HepG2 (cell line): ENCODE data around the gene XIAP. TPM values are rescaled to one million over a fixed set of nuclear protein-coding genes. Genes with fewer than 3 reads are reported as not detected.
A peak's percentile ranks its signal among the peaks of the same experiment; 100 is the strongest.

Source experiments
- ATAC-seq: fragments of 200-7000 bp; cut with Tn5 transposase; 3 replicates; pipeline ENCODE4 v1.9.1; 2020; ENCODE audit warnings: mild to moderate bottlenecking, moderate library complexity
- BruUV-seq: library from RNA; stranded (reverse); fragments of 400-500 nt; replicated peaks from 2 replicates; lab custom pipeline; 2021; lab: Mats Ljungman, UMichigan
- CTCF ChIA-PET: fragments of 300-600 bp; formaldehyde crosslinking; extraction: SDS; loops from one replicate; lab custom pipeline; 2021; ENCODE audit warnings: low total read pairs, inconsistent platforms, low intra/inter-chr PET ratio; lab: Yijun Ruan, JAX
- POLR2A ChIA-PET: fragments of 350-600 bp; sonication (Branson Sonifier 250); formaldehyde crosslinking; loops from one replicate; lab custom pipeline; 2020; ENCODE audit warnings: antibody characterized with exemption, inconsistent platforms; lab: Yijun Ruan, JAX
- DNase-seq: peaks from one replicate; pipeline ENCODE4 v3.0.0-alpha.2; 2015; ENCODE audit warnings: low spot score
- FAIRE-seq: peaks from 3 replicates; lab custom pipeline; 2011; peaks lifted over from hg19 to GRCh38; lab: Jason Lieb, UNC
- H2AFZ ChIP-seq: one replicate; pipeline ENCODE4 v1.6.1; 2011; ENCODE audit warnings: low read length, inconsistent platforms
- H3K27ac ChIP-seq: fragments of 300-600 bp; 3 replicates; pipeline ENCODE4 v1.8.0; 2011; ENCODE audit warnings: mixed run types, mild to moderate bottlenecking, mixed read lengths, low read length, inconsistent platforms; ENCODE audit not compliant: insufficient read depth; ENCODE audit errors: extremely low read length
- H3K27me3 ChIP-seq, 2 experiments: fragments of 200-600 bp in 1 of 2; 2 replicates in 1 of 2; 3 replicates in 1 of 2; pipeline versions ENCODE4 v1.6.0 to v1.8.0; 2011; ENCODE audit warnings: low read length in 2 of 2, mild to moderate bottlenecking in 2 of 2, moderate library complexity in 2 of 2, inconsistent platforms in 1 of 2; ENCODE audit not compliant: insufficient read depth in 2 of 2, control insufficient read depth in 1 of 2
- H3K36me3 ChIP-seq, 2 experiments: fragments of 200-600 bp in 1 of 2; replicated peaks in 1 of 2; 2 replicates in 1 of 2; 3 replicates in 1 of 2; pipeline versions ENCODE4 v1.5.1 to v1.8.0; 2011; ENCODE audit warnings: low read length in 2 of 2, inconsistent platforms in 1 of 2; ENCODE audit not compliant: insufficient read depth in 2 of 2, control insufficient read depth in 1 of 2
- H3K4me1 ChIP-seq: 2 replicates; pipeline ENCODE4 v1.5.1; 2012; ENCODE audit warnings: low read length, inconsistent platforms; ENCODE audit not compliant: insufficient read depth
- H3K4me2 ChIP-seq: 2 replicates; pipeline ENCODE4 v1.6.0; 2011; ENCODE audit warnings: low read depth, low read length, inconsistent platforms
- H3K4me3 ChIP-seq, 3 experiments: fragments of 200-600 bp in 1 of 3; sonication (generic), shearing (Covaris generic) in 1 of 3; replicated peaks in 1 of 3; 2 replicates each; pipeline ENCODE4 v1.5.1; 2011 to 2016; ENCODE audit warnings: low read length in 3 of 3, inconsistent platforms in 2 of 3, low read depth in 2 of 3, mild to moderate bottlenecking in 2 of 3, control low read depth in 1 of 3, mixed read lengths in 1 of 3; ENCODE audit not compliant: insufficient read depth in 1 of 3
- H3K79me2 ChIP-seq: one replicate; pipeline ENCODE4 v1.6.1; 2011; ENCODE audit warnings: low read length, inconsistent platforms; ENCODE audit not compliant: insufficient read depth
- H3K9ac ChIP-seq: 2 replicates; pipeline ENCODE4 v1.6.0; 2011; ENCODE audit warnings: mild to moderate bottlenecking, low read depth, low read length, inconsistent platforms; ENCODE audit not compliant: insufficient read depth
- H3K9me3 ChIP-seq: 2 replicates; pipeline ENCODE4 v1.5.1; 2012; ENCODE audit warnings: mild to moderate bottlenecking, low read length
- H4K20me1 ChIP-seq: 2 replicates; pipeline ENCODE4 v1.6.0; 2011; ENCODE audit warnings: inconsistent platforms, mild to moderate bottlenecking, low read length, moderate library complexity; ENCODE audit not compliant: insufficient read depth
- CTCF ChIP-seq: sonication (generic); formaldehyde crosslinking; IDR thresholded peaks from 2 replicates; pipeline ENCODE4 v1.5.0; 2020; ENCODE audit warnings: mild to moderate bottlenecking, missing genetic modification reagents, moderate library complexity
- HDAC1 ChIP-seq: sonication (generic); formaldehyde crosslinking; IDR thresholded peaks from 2 replicates; pipeline ENCODE4 v1.5.1; 2020; ENCODE audit warnings: mild to moderate bottlenecking, missing genetic modification reagents
- HNF4G ChIP-seq, 2 experiments: sonication (generic) in 1 of 2; formaldehyde crosslinking in 1 of 2; IDR thresholded peaks; 2 replicates each; pipeline versions ENCODE4 v1.4.0 to v1.6.1; 2011 to 2020; ENCODE audit warnings: borderline replicate concordance in 2 of 2, low read depth in 2 of 2, mild to moderate bottlenecking in 2 of 2, low read length in 1 of 2, missing genetic modification reagents in 1 of 2, moderate library complexity in 1 of 2
- KMT2A ChIP-seq: sonication (generic); formaldehyde crosslinking; IDR thresholded peaks from 2 replicates; pipeline ENCODE4 v1.4.0; 2020; ENCODE audit warnings: missing genetic modification reagents
- POLR2G ChIP-seq: fragments of 200-400 bp; formaldehyde crosslinking; IDR thresholded peaks from 2 replicates; pipeline ENCODE4 v1.6.1; 2018; ENCODE audit warnings: mild to moderate bottlenecking, low read depth, low read length, moderate library complexity
- RBFOX2 ChIP-seq: fragments of 200-400 bp; formaldehyde crosslinking; IDR thresholded peaks from 2 replicates; pipeline ENCODE4 v1.6.1; 2017; ENCODE audit warnings: low read depth, mild to moderate bottlenecking, low read length
- XBP1 ChIP-seq: sonication (generic); formaldehyde crosslinking; IDR thresholded peaks from 2 replicates; pipeline ENCODE4 v1.5.0; 2020; ENCODE audit warnings: missing genetic modification reagents
- ZFP36L2 ChIP-seq: sonication (generic); formaldehyde crosslinking; IDR thresholded peaks from 2 replicates; pipeline ENCODE4 v1.4.0; 2020; ENCODE audit warnings: missing genetic modification reagents
- ZNF225 ChIP-seq: sonication (generic); formaldehyde crosslinking; IDR thresholded peaks from 2 replicates; pipeline ENCODE4 v1.4.0; 2020; ENCODE audit warnings: mild to moderate bottlenecking, missing genetic modification reagents
- ZNF460 ChIP-seq: sonication (generic); formaldehyde crosslinking; IDR thresholded peaks from 2 replicates; pipeline ENCODE4 v1.5.1; 2020; ENCODE audit warnings: missing genetic modification reagents, mild to moderate bottlenecking, borderline replicate concordance
- ZNF761 ChIP-seq: sonication (generic); formaldehyde crosslinking; conservative IDR thresholded peaks from 2 replicates; pipeline ENCODE4 v1.4.0; 2020; ENCODE audit warnings: mild to moderate bottlenecking, missing genetic modification reagents
- WGBS: methylation state at CpG from one replicate; pipeline ENCODE4 v1.1.6; 2017; ENCODE audit warnings: low lambda C conversion rate; 5-methylcytosine and 5-hydroxymethylcytosine counted together
- in situ Hi-C: cut with HindIII; loops from 2 replicates; pipeline ENCODE4 v1.10.0; 2017; ENCODE audit warnings: low pct_unique_long_range_greater_than_20kb; ENCODE audit not compliant: extremely low pct_ligation_motif_present
- intact Hi-C: fragments of 100-400 bp; cut with micrococcal nuclease; formaldehyde crosslinking; loops from one replicate; pipeline ENCODE4 v1.10.0; 2022; ENCODE audit not compliant: unreplicated experiment
- polyA plus RNA-seq, 8 experiments: library from polyadenylated mRNA; depleted of rRNA in 3 of 8; stranded (reverse) in 7 of 8; unstranded in 1 of 8; fragments of >200 nt; fragmentation: Illumina TruSeq in 4 of 8; extraction: Trizol in 4 of 8; gene quantifications; 2 replicates each; pipeline versions ENCODE4 v1.2.1 to v1.2.3, GENCODE V29; 2011 to 2016; ENCODE audit warnings: low read depth in 4 of 8, missing spikeins in 1 of 8, mixed read lengths in 1 of 8; ENCODE audit not compliant: insufficient read depth in 1 of 8
- total RNA-seq, 5 experiments: library from RNA; depleted of rRNA; stranded (reverse); fragments of >200 nt; fragmentation: Illumina TruSeq; extraction: Trizol; gene quantifications; 2 replicates each; pipeline ENCODE4 v1.2.3, GENCODE V29; 2016; ENCODE audit warnings: low read depth in 1 of 5
- TF ChIP-seq, protein P1 (sequence below): sonication (generic); formaldehyde crosslinking; IDR thresholded peaks from 2 replicates; pipeline ENCODE4 v1.4.0; 2020; ENCODE audit warnings: missing genetic modification reagents

XIAP gene
- total and polyA plus RNA-seq, 2 of the 13 experiments (the other 11 are each of a cell fraction or from before 2014, with no cell fraction given): 12.9 to 29.5 TPM

GRCh38 chrX:123960956-123961267 lies 101.1 kb downstream of the XIAP start:
- Histone ChIP-seq H3K27me3 (no peaks in the 10 kb centered on the region; a peak in 1 of 5 replicates), H3K4me3 (peak overlapping the region; percentile 76 to 83 (median 76)), H3K27ac (peak overlapping the region; percentile 99), H4K20me1 (peaks cover 12% of the 10 kb centered on the region), H3K36me3 (no peaks in the 10 kb centered on the region), H2AFZ (no peak overlapping the region), H3K4me2 (peak overlapping the region; percentile 68), H3K9ac (peak overlapping the region; percentile 97), H3K79me2 (peaks cover 41% of the 10 kb centered on the region), H3K9me3 (no peaks in the 10 kb centered on the region), H3K4me1 (peaks cover 15% of the 10 kb centered on the region)
- TF ChIP-seq ZNF761 (CRISPR knock-in tag): no peak
- peak; percentile 1; the same call in 1 of the 2 replicates for TF ChIP-seq POLR2G
- intact Hi-C loops (loop anchor here (1.0 to 2.0 kb wide), 3 partner anchors 15 to 250 kb away; no protein-coding TSS in a partner anchor), in situ Hi-C loops (no loop called here)
- BruUV-seq: TSS peak; percentile 69
- FAIRE-seq (no peak), DNase-seq (no peak), ATAC-seq (no peak)
- 2% methylated on average over 12 of the region's 13 CpGs for WGBS
- POLR2A ChIA-PET: no interaction called here
- CTCF ChIA-PET: interaction anchor here (0.7 to 1.2 kb wide), 2 partner anchors 16 to 128 kb away, joined by 3 to 7 read pairs; no protein-coding TSS in a partner anchor

DNA sequence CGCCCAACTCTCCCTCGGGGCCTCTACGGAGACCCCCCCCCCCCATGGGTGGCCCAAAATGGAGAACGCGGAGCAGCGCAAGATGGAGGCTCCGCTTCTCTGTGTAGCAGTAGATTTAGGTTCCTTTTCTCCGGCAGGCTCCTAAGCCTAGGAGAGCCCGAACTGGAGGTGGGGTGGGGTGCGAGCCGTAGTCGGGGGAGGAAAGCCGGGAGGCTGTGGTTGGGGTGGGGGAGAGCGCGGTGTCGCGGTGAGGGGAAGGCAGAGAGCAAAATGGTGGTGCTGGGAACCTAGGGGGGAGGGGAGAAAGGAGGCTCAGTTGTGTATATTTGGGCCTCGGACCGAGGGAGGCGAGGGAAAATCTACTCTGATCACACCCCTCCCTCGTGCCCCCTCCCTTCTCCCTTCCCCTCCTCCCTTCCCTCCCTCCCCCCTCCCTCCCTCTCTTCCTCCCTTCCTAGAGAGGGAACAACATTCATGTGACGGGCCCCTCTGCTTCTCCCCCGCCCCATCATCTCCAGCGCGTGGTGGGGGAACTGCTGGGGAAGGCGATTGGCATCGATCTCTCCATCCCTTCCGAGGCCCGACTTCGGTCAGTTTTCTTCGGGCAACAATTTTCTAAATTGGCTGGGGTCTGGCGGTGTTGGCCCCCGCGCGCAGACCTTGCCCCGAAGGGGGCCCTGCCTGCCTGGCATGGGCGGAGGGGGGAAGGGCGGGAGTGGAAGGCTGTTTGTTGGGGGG lies 101.6 kb downstream of the XIAP start, which contains the start of gene STAG2:
Gene STAG2, plus strand, starts transcription at position 439 of the 738 bp plus-strand sequence. CDS start 60,922 bp downstream, outside the sequence.
- Histone ChIP-seq H2AFZ (no peak within 1 kb of the TSS), H3K9ac (peak within 1 kb of the TSS; percentile 97), H3K79me2 (peaks cover 46% of the 10 kb centered on the region), H3K9me3 (no peaks in the 10 kb centered on the region), H4K20me1 (peaks cover 12% of the 10 kb centered on the region), H3K27me3 (no peaks in the 10 kb centered on the region; a peak in 1 of 5 replicates), H3K4me3 (peak within 1 kb of the TSS; percentile 76 to 83 (median 77)), H3K27ac (peak within 1 kb of the TSS; percentile 99), H3K4me2 (peak within 1 kb of the TSS; percentile 68), H3K4me1 (peaks cover 15% of the 10 kb centered on the region), H3K36me3 (no peaks in the 10 kb centered on the region)
- FAIRE-seq (no peak), ATAC-seq (peak; percentile 52), DNase-seq (peak; percentile 80)
- in situ Hi-C loops: no loop called here
- POLR2A ChIA-PET: no interaction called here
- no TSS peak for BruUV-seq
- intact Hi-C loops: loop anchor here (1.0 to 2.0 kb wide), 3 partner anchors 15 to 249 kb away; no protein-coding TSS in a partner anchor
- under 1% methylated on average over 28 of the region's 38 CpGs for WGBS
- CTCF ChIA-PET: interaction anchor here (1.2 kb wide), 1 partner anchor 15 kb away, joined by 7 read pairs; no protein-coding TSS in a partner anchor
- TF ChIP-seq HNF4G (IDR thresholded peaks at IDR 0.05; ENCODE audit: borderline replicate concordance, low read depth, low read length): 0 out of 2 replicates have a peak, but pooled peaks have one; percentile 16
- no peak for TF ChIP-seq HNF4G (CRISPR knock-in tag; IDR thresholded peaks at IDR 0.05; ENCODE audit: borderline replicate concordance, low read depth)
- no peak for TF ChIP-seq ZNF225 (CRISPR knock-in tag)
- TF ChIP-seq RBFOX2: peak; percentile 59
- TF ChIP-seq, protein P1, sequence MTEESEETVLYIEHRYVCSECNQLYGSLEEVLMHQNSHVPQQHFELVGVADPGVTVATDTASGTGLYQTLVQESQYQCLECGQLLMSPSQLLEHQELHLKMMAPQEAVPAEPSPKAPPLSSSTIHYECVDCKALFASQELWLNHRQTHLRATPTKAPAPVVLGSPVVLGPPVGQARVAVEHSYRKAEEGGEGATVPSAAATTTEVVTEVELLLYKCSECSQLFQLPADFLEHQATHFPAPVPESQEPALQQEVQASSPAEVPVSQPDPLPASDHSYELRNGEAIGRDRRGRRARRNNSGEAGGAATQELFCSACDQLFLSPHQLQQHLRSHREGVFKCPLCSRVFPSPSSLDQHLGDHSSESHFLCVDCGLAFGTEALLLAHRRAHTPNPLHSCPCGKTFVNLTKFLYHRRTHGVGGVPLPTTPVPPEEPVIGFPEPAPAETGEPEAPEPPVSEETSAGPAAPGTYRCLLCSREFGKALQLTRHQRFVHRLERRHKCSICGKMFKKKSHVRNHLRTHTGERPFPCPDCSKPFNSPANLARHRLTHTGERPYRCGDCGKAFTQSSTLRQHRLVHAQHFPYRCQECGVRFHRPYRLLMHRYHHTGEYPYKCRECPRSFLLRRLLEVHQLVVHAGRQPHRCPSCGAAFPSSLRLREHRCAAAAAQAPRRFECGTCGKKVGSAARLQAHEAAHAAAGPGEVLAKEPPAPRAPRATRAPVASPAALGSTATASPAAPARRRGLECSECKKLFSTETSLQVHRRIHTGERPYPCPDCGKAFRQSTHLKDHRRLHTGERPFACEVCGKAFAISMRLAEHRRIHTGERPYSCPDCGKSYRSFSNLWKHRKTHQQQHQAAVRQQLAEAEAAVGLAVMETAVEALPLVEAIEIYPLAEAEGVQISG (CRISPR knock-in tag): peak; percentile 35; the same call in 1 of the 2 replicates
- no peak for TF ChIP-seq ZFP36L2 (CRISPR knock-in tag)
- no peak for TF ChIP-seq CTCF
- 0 out of 2 replicates have a peak, but pooled peaks have one; percentile 42 for TF ChIP-seq HDAC1 (CRISPR knock-in tag)
- TF ChIP-seq ZNF460 (CRISPR knock-in tag): no peak
- TF ChIP-seq XBP1 (CRISPR knock-in tag): no peak
- TF ChIP-seq KMT2A (CRISPR knock-in tag): 0 out of 2 replicates have a peak, but pooled peaks have one; percentile 21
